Measurements from ENCODE around the gene GID4. TPM values are rescaled to one million over a fixed set of nuclear protein-coding genes. Genes with fewer than 3 reads are reported as not detected.

Gene GID4
- total and polyA plus RNA-seq, 4 donors = 1.7 to 4.9 (median 3.7) TPM

- Histone ChIP-seq H3K9ac (ENCODE audit: low read depth in 1 of 2, low read length in 2 of 2) (no peak overlapping the region), H3K4me1 (ENCODE audit: control insufficient read depth in 4 of 4, insufficient read depth in 4 of 4, low read length in 3 of 4) (no peaks in the 10 kb centered on the region), H3K36me3 (ENCODE audit: control insufficient read depth in 4 of 4, insufficient read depth in 3 of 4, low read depth in 1 of 4, low read length in 3 of 4) (no peaks in the 10 kb centered on the region), H3K27ac (ENCODE audit: low read depth in 1 of 2, low read length in 2 of 2) (no peak overlapping the region), H3K27me3 (ENCODE audit: control insufficient read depth in 4 of 4, insufficient read depth in 4 of 4, low read length in 3 of 4) (no peaks in the 10 kb centered on the region), H3K4me3 (ENCODE audit: low read depth in 1 of 3, low read length in 3 of 3) (no peak overlapping the region), H3K9me3 (ENCODE audit: control insufficient read depth in 4 of 4, low read length in 3 of 4) (no peaks in the 10 kb centered on the region)
- DNase-seq (ENCODE audit: low spot score) = no peak
- TF ChIP-seq GABPA (IDR thresholded peaks at IDR 0.05 in 1 of 2, conservative IDR thresholded peaks at IDR 0.05 in 1 of 2) (no peak), REST (IDR thresholded peaks at IDR 0.05) (no peak), RAD21 (IDR thresholded peaks at IDR 0.05) (no peak), HNF4A (conservative IDR thresholded peaks at IDR 0.05) (no peak), YY1 (IDR thresholded peaks at IDR 0.05) (no peak), FOXA1 (IDR thresholded peaks at IDR 0.05) (no peak), NR2F2 (IDR thresholded peaks at IDR 0.05) (no peak), SP1 (IDR thresholded peaks at IDR 0.05) (no peak), MAX (IDR thresholded peaks at IDR 0.05) (no peak), RXRA (IDR thresholded peaks at IDR 0.05) (no peak), TAF1 (conservative IDR thresholded peaks at IDR 0.05) (no peak), CTCF (IDR thresholded peaks at IDR 0.05; ENCODE audit: low read depth, low read length, missing input control) (no peak), EGR1 (IDR thresholded peaks at IDR 0.05; ENCODE audit: low read depth in 2 of 2) (no peak), ZBTB33 (IDR thresholded peaks at IDR 0.05) (no peak), ATF3 (IDR thresholded peaks at IDR 0.05) (no peak), FOXA2 (IDR thresholded peaks at IDR 0.05) (no peak), HNF4G (IDR thresholded peaks at IDR 0.05) (no peak)
- 67% methylated on average over 4 of the region's 4 CpGs for WGBS
Observed at GRCh38 chr17:18079543-18079942, 40.3 kb downstream of the GID4 start.

- no peak for DNase-seq (ENCODE audit: low spot score)
- 90% methylated on average over 4 of the region's 4 CpGs for WGBS
- Histone ChIP-seq H3K4me1 (ENCODE audit: control insufficient read depth in 4 of 4, insufficient read depth in 4 of 4, low read length in 3 of 4) (peaks cover 3 to 11% (median 9%) of the 10 kb centered on the region in 4 donors), H3K27me3 (ENCODE audit: control insufficient read depth in 4 of 4, insufficient read depth in 4 of 4, low read length in 3 of 4) (no peaks in the 10 kb centered on the region), H3K36me3 (ENCODE audit: control insufficient read depth in 4 of 4, insufficient read depth in 3 of 4, low read depth in 1 of 4, low read length in 3 of 4) (no peaks in the 10 kb centered on the region), H3K4me3 (ENCODE audit: low read depth in 1 of 3, low read length in 3 of 3) (no peak overlapping the region), H3K9ac (ENCODE audit: low read depth in 1 of 2, low read length in 2 of 2) (no peak overlapping the region), H3K27ac (ENCODE audit: low read depth in 1 of 2, low read length in 2 of 2) (no peak overlapping the region), H3K9me3 (ENCODE audit: control insufficient read depth in 4 of 4, low read length in 3 of 4) (no peaks in the 10 kb centered on the region)
- TF ChIP-seq ZBTB33 (IDR thresholded peaks at IDR 0.05) = no peak
- no peak for TF ChIP-seq SP1 (IDR thresholded peaks at IDR 0.05)
- TF ChIP-seq HNF4A (conservative IDR thresholded peaks at IDR 0.05) = no peak
- no peak for TF ChIP-seq MAX (IDR thresholded peaks at IDR 0.05)
- no peak for TF ChIP-seq EGR1 (IDR thresholded peaks at IDR 0.05; ENCODE audit: low read depth in 2 of 2)
- TF ChIP-seq RAD21 (IDR thresholded peaks at IDR 0.05) = no peak
- no peak for TF ChIP-seq FOXA2 (IDR thresholded peaks at IDR 0.05)
Observed at GRCh38 chr17:18084256-18084655, 45.0 kb downstream of the GID4 start.
